Glutamatergic neuron (in vitro differentiated cells): ENCODE data around the gene ARHGAP40. TPM values are rescaled to one million over a fixed set of nuclear protein-coding genes. Genes with fewer than 3 reads are reported as not detected.

Experiments used
- DNase-seq: peaks from one replicate; pipeline ENCODE4 v3.0.0; 2022
- H3K27ac Mint-ChIP-seq: one replicate; pipeline ENCODE4 v1.8.0; 2020; ENCODE audit warnings: mild to moderate bottlenecking, mixed read lengths, inconsistent platforms; ENCODE audit not compliant: unreplicated experiment
- H3K27me3 Mint-ChIP-seq: one replicate; pipeline ENCODE4 v1.8.0; 2020; ENCODE audit warnings: mild to moderate bottlenecking, moderate library complexity, mixed read lengths, inconsistent platforms; ENCODE audit not compliant: unreplicated experiment
- H3K36me3 Mint-ChIP-seq: one replicate; pipeline ENCODE4 v1.8.0; 2020; ENCODE audit warnings: mild to moderate bottlenecking, mixed read lengths, inconsistent platforms; ENCODE audit not compliant: unreplicated experiment
- H3K4me1 Mint-ChIP-seq: one replicate; pipeline ENCODE4 v1.8.0; 2020; ENCODE audit warnings: mild to moderate bottlenecking, low read depth, mixed read lengths, inconsistent platforms; ENCODE audit not compliant: unreplicated experiment
- H3K4me3 Mint-ChIP-seq: one replicate; pipeline ENCODE4 v1.8.0; 2020; ENCODE audit warnings: mild to moderate bottlenecking, mixed read lengths, inconsistent platforms; ENCODE audit not compliant: unreplicated experiment
- H3K9me3 Mint-ChIP-seq: one replicate; pipeline ENCODE4 v1.8.0; 2020; ENCODE audit warnings: mild to moderate bottlenecking, moderate library complexity, mixed read lengths, inconsistent platforms; ENCODE audit not compliant: unreplicated experiment
- total RNA-seq: library from RNA; stranded (reverse); fragmentation: NEBNext Ultra II Directional; extraction: Animal tissue kit (Norgen Biotek cat#: 25700); gene quantifications from one replicate; pipeline ENCODE4 v1.2.1, GENCODE V29; 2021; ENCODE audit not compliant: unreplicated experiment
- TF ChIP-seq, protein P1 (sequence below): fragments of 200-600 bp; sonication (generic); IDR thresholded peaks from one replicate; pipeline ENCODE4 v1.5.0; 2021; ENCODE audit not compliant: partially characterized antibody, unreplicated experiment

Gene ARHGAP40
- total RNA-seq, 1 donor from 2014 or later = not detected

DNA sequence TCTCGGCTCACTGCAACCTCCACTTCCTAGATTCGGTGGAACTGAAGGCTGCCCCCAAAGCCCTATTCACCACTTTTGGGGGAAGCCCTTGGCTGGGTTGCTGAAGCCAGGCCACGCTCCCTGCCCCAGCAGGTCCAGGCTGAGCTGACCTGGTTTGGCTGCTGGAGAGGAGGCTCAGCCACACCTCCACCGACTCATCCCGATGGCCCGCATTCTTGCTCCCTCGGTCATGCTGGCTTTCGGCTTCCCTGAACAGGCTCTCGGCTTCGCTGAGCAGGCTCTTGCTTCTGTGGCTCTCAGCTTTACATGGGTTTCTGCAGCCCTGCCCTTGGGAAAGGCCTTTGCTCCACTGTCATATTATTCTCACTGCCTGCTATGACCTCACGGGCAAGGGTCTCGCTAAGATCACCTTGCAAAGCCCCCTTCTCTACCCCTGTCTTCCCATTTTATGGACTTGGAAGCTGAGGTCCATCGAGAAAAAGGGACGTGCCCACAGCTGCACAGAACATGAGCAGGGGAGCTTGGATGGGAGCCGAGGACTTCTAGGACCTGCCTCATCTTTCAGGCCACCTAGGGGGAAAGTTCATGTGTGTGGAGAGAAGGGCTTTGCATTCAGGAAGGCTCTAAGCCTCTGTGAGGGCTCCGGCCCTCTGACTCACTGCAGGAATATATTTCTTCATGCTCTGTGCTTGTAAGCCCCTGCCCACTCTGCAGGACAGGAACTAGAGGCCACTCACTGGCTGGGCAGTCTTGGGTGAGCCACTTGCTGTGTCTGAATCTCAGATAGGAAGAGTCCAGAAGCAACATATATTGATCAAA lies 15.6 kb downstream of the ARHGAP40 start:
- no peak overlapping the region for H3K4me3 Mint-ChIP-seq
- no peaks in the 10 kb centered on the region for H3K4me1 Mint-ChIP-seq
- DNase-seq = no peak
- TF ChIP-seq, protein P1, sequence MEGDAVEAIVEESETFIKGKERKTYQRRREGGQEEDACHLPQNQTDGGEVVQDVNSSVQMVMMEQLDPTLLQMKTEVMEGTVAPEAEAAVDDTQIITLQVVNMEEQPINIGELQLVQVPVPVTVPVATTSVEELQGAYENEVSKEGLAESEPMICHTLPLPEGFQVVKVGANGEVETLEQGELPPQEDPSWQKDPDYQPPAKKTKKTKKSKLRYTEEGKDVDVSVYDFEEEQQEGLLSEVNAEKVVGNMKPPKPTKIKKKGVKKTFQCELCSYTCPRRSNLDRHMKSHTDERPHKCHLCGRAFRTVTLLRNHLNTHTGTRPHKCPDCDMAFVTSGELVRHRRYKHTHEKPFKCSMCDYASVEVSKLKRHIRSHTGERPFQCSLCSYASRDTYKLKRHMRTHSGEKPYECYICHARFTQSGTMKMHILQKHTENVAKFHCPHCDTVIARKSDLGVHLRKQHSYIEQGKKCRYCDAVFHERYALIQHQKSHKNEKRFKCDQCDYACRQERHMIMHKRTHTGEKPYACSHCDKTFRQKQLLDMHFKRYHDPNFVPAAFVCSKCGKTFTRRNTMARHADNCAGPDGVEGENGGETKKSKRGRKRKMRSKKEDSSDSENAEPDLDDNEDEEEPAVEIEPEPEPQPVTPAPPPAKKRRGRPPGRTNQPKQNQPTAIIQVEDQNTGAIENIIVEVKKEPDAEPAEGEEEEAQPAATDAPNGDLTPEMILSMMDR = no peak
- peaks cover 2% of the 10 kb centered on the region for H3K9me3 Mint-ChIP-seq
- peaks cover 2% of the 10 kb centered on the region for H3K27me3 Mint-ChIP-seq
- H3K27ac Mint-ChIP-seq = no peak overlapping the region
- peaks cover 4% of the 10 kb centered on the region for H3K36me3 Mint-ChIP-seq

DNA sequence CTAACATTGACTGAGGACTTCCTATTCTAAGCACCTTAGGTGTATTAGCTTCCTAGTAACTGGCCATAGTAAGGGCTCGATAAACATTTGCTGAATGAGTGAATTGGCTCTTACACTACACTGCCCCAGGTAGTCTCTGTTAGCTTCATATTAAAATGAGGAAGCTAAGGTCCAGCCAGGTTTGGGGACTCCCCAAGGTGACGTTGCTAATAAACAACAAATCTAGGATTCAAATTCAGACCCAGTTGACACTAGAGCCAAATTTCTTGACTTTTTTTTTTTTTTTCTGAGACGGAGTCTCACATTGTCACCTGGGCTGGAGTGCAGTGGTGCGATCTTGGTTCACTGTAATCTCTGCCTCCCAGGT lies 16.2 kb downstream of the ARHGAP40 start:
- peaks cover 4% of the 10 kb centered on the region for H3K36me3 Mint-ChIP-seq
- no peaks in the 10 kb centered on the region for H3K4me1 Mint-ChIP-seq
- H3K4me3 Mint-ChIP-seq = no peak overlapping the region
- DNase-seq = no peak
- H3K9me3 Mint-ChIP-seq = peaks cover 2% of the 10 kb centered on the region
- H3K27me3 Mint-ChIP-seq = peaks cover 2% of the 10 kb centered on the region
- H3K27ac Mint-ChIP-seq = no peak overlapping the region
- TF ChIP-seq, protein P1 = no peak

DNA sequence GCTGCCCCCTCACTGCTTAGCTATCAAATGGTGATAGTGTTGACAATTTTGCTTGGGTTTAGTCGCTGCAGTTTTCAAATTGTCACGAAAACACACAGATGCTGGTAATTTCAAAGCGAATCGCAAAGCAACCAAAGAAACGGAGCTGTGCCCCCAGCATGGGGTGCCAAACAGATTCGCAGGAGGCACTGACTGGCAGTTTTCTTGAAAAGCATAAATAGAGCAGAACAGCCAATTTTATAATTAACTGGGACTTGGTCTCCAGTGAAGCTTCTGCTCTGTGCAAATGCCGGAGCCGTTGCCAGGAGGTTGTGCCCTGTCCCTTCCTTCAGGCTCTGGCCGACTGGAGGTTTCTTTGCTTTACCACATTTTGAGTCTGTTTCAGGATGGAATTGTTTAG lies 18.8 kb downstream of the ARHGAP40 start:
- TF ChIP-seq, protein P1 = no peak
- no peak for DNase-seq
- Mint-ChIP-seq H3K9me3 (peaks cover 3% of the 10 kb centered on the region), H3K4me1 (no peaks in the 10 kb centered on the region), H3K4me3 (no peak overlapping the region), H3K27me3 (peaks cover 10% of the 10 kb centered on the region), H3K27ac (no peak overlapping the region), H3K36me3 (peaks cover 9% of the 10 kb centered on the region)

DNA sequence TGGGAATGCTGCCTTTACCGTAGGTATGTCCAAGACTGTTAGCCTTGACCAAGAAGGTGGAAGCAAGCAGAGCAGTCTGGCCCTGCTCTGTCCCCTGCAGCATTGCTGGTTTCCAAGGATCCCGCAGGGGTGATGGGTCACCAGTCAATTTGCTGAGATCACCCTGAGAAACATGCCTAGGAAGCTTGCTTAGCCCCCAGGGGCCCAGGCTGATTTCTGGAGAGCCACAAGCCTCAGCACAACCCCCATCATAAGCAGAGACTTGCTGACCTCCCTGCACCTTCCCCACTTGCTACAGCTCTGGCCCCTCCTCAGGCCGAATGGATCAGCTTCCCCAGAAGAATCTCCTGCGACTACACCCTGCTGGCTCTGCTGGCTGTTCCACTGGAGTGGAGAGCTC lies 21.5 kb downstream of the ARHGAP40 start:
- Mint-ChIP-seq H3K4me1 (no peaks in the 10 kb centered on the region), H3K9me3 (peaks cover 1% of the 10 kb centered on the region), H3K36me3 (peaks cover 5% of the 10 kb centered on the region), H3K4me3 (no peak overlapping the region), H3K27ac (no peak overlapping the region), H3K27me3 (peaks cover 10% of the 10 kb centered on the region)
- TF ChIP-seq, protein P1 = no peak
- no peak for DNase-seq

DNA sequence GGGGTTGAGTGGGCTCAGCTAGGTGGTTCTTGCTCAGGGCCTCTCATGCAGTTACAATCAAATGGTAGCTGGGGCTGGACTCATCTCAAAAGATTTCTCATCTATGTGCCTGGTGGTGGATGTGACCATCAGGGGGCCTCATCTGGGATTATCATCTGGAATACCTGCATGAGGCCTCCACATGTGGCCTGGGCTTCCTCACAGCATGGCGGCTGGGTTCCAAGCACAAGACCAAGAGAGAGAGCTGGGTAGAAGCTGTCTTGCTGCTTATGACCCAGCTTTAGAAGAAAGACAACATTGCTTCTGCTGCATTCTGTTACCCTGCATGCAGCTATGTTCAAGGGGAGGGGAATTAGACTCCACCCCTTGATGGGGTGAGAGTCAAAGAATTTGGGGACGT lies 22.5 kb downstream of the ARHGAP40 start:
- no peak overlapping the region for H3K27ac Mint-ChIP-seq
- TF ChIP-seq, protein P1 = no peak
- H3K4me3 Mint-ChIP-seq = no peak overlapping the region
- DNase-seq = no peak
- H3K27me3 Mint-ChIP-seq = peaks cover 10% of the 10 kb centered on the region
- H3K4me1 Mint-ChIP-seq = no peaks in the 10 kb centered on the region
- peaks cover 5% of the 10 kb centered on the region for H3K36me3 Mint-ChIP-seq
- H3K9me3 Mint-ChIP-seq = peaks cover 1% of the 10 kb centered on the region
